SK-N-SH (cell line): ENCODE data around the gene OXCT1. TPM values are rescaled to one million over a fixed set of nuclear protein-coding genes. Genes with fewer than 3 reads are reported as not detected.
A peak's percentile ranks its signal among the peaks of the same experiment; 100 is the strongest.

Source experiments
- CTCF ChIA-PET: fragments of 300-600, 350-600 bp; formaldehyde crosslinking; extraction: SDS; loops from one replicate; lab custom pipeline; 2021; lab: Yijun Ruan, JAX
- POLR2A ChIA-PET: fragments of 350-600 bp; sonication (Branson Sonifier 250); formaldehyde crosslinking; extraction: SDS; loops from one replicate; lab custom pipeline; 2020; ENCODE audit warnings: antibody characterized with exemption, inconsistent platforms; lab: Yijun Ruan, JAX
- DNase-seq: peaks from one replicate; pipeline ENCODE4 v3.0.0; 2012
- H2AFZ ChIP-seq: fragments of 200-600 bp; sonication (generic); 2 replicates; pipeline ENCODE4 v1.8.1; 2016; ENCODE audit warnings: antibody characterized with exemption, mild to moderate bottlenecking, low read depth
- H3F3A ChIP-seq: fragments of 200-600 bp; sonication (generic); replicated peaks from 2 replicates; pipeline ENCODE3; 2016; ENCODE audit warnings: antibody characterized with exemption, mild to moderate bottlenecking; ENCODE audit not compliant: insufficient read depth
- H3K27ac ChIP-seq, 2 experiments: fragments of 200-500 bp in 1 of 2; fragments of 200-600 bp in 1 of 2; sonication (Bioruptor generic) in 1 of 2; sonication (generic), shearing (Covaris generic) in 1 of 2; 2 replicates each; pipeline versions ENCODE4 v1.5.1 to v1.6.1; 2014 to 2016; ENCODE audit warnings: low read depth in 2 of 2, inconsistent platforms in 1 of 2, low read length in 1 of 2, mild to moderate bottlenecking in 1 of 2, mixed read lengths in 1 of 2
- H3K27me3 ChIP-seq: fragments of 200-600 bp; sonication (generic), shearing (Covaris generic); 2 replicates; pipeline ENCODE4 v1.6.1; 2016; ENCODE audit warnings: mixed run types; ENCODE audit not compliant: insufficient read depth
- H3K36me3 ChIP-seq, 2 experiments: fragments of 200-500 bp in 1 of 2; fragments of 200-600 bp in 1 of 2; sonication (Bioruptor generic) in 1 of 2; sonication (generic) in 1 of 2; replicated peaks in 1 of 2; 2 replicates each; pipeline versions ENCODE3 to v1.5.1; 2014 to 2016; ENCODE audit warnings: low read length in 1 of 2, mild to moderate bottlenecking in 1 of 2; ENCODE audit not compliant: insufficient read depth in 2 of 2, control insufficient read depth in 1 of 2
- H3K4me1 ChIP-seq, 2 experiments: fragments of 200-500 bp in 1 of 2; fragments of 200-600 bp in 1 of 2; sonication (Bioruptor generic) in 1 of 2; sonication (generic), shearing (Covaris generic) in 1 of 2; 2 replicates each; pipeline versions ENCODE4 v1.5.1 to v1.6.1; 2014 to 2016; ENCODE audit warnings: low read depth in 1 of 2, low read length in 1 of 2, mixed run types in 1 of 2; ENCODE audit not compliant: insufficient read depth in 2 of 2, control insufficient read depth in 1 of 2
- H3K4me2 ChIP-seq: fragments of 200-600 bp; sonication (generic), shearing (Covaris generic); 2 replicates; pipeline ENCODE4 v1.6.1; 2017; ENCODE audit warnings: mixed run types
- H3K4me3 ChIP-seq, 2 experiments: fragments of 200-500 bp in 1 of 2; fragments of 200-600 bp in 1 of 2; sonication (Bioruptor generic) in 1 of 2; sonication (generic), shearing (Covaris generic) in 1 of 2; 2 replicates each; pipeline versions ENCODE4 v1.5.1 to v1.8.1; 2014 to 2016; ENCODE audit warnings: low read depth in 2 of 2, inconsistent platforms in 1 of 2, low read length in 1 of 2, mild to moderate bottlenecking in 1 of 2, mixed read lengths in 1 of 2, moderate library complexity in 1 of 2
- H3K79me2 ChIP-seq: fragments of 200-600 bp; sonication (generic); 2 replicates; pipeline ENCODE4 v1.8.1; 2017; ENCODE audit warnings: mild to moderate bottlenecking; ENCODE audit not compliant: insufficient read depth
- H3K9ac ChIP-seq: fragments of 200-600 bp; sonication (generic); 2 replicates; pipeline ENCODE4 v1.6.1; 2017; ENCODE audit warnings: mixed run types
- H3K9me2 ChIP-seq: fragments of 200-600 bp; sonication (generic); 2 replicates; pipeline ENCODE4 v1.6.1; 2017; ENCODE audit warnings: mixed run types
- H3K9me3 ChIP-seq: fragments of 200-600 bp; sonication (generic); 2 replicates; pipeline ENCODE4 v1.6.1; 2017; ENCODE audit warnings: mixed run types, mild to moderate bottlenecking, moderate library complexity
- H4K20me1 ChIP-seq: fragments of 200-600 bp; sonication (generic); 2 replicates; pipeline ENCODE4 v1.6.1; 2017; ENCODE audit warnings: mild to moderate bottlenecking, mixed run types; ENCODE audit not compliant: insufficient read depth
- ELF1 ChIP-seq: IDR thresholded peaks from 2 replicates; pipeline ENCODE4 v1.4.0; 2012
- EP300 ChIP-seq, 2 experiments: IDR thresholded peaks; 2 replicates each; pipeline versions ENCODE4 v1.4.0 to v1.6.1; 2012; ENCODE audit warnings: borderline replicate concordance in 1 of 2, low read depth in 1 of 2, low read length in 1 of 2
- EZH2phosphoT487 ChIP-seq: fragments of 200-600 bp; sonication (generic); IDR thresholded peaks from 2 replicates; pipeline ENCODE4 v1.6.1; 2017; ENCODE audit warnings: low read depth, mixed run types, mild to moderate bottlenecking, antibody characterized with exemption, moderate library complexity, borderline replicate concordance
- FOXJ3 ChIP-seq: sonication (generic); formaldehyde crosslinking; IDR thresholded peaks from 2 replicates; pipeline ENCODE4 v1.5.1; 2020; ENCODE audit warnings: mild to moderate bottlenecking, missing genetic modification reagents
- FOXM1 ChIP-seq: IDR thresholded peaks from 2 replicates; pipeline ENCODE4 v1.4.0; 2012; ENCODE audit warnings: low read depth, mild to moderate bottlenecking
- GATA2 ChIP-seq: sonication (generic); formaldehyde crosslinking; IDR thresholded peaks from 2 replicates; pipeline ENCODE4 v1.5.0; 2020; ENCODE audit warnings: mild to moderate bottlenecking, missing genetic modification reagents
- MEF2A ChIP-seq: IDR thresholded peaks from 2 replicates; pipeline ENCODE4 v1.4.0; 2012; ENCODE audit warnings: low read depth, borderline replicate concordance
- MXI1 ChIP-seq: IDR thresholded peaks from 2 replicates; pipeline ENCODE4 v1.6.1; 2012; ENCODE audit warnings: mild to moderate bottlenecking, low read depth, low read length, improper control_type of control experiment
- NRF1 ChIP-seq: IDR thresholded peaks from 2 replicates; pipeline ENCODE4 v1.6.1; 2012; ENCODE audit warnings: low read depth, mild to moderate bottlenecking, low read length
- RAD21 ChIP-seq: IDR thresholded peaks from 2 replicates; pipeline ENCODE4 v1.6.1; 2012; ENCODE audit warnings: mild to moderate bottlenecking, low read length
- RFX5 ChIP-seq: IDR thresholded peaks from 2 replicates; pipeline ENCODE4 v1.6.1; 2012; ENCODE audit warnings: mild to moderate bottlenecking, improper control_type of control experiment, low read length
- RXRA ChIP-seq: IDR thresholded peaks from 2 replicates; pipeline ENCODE4 v1.4.0; 2012; ENCODE audit warnings: low read depth, mild to moderate bottlenecking, borderline replicate concordance
- SIN3A ChIP-seq: IDR thresholded peaks from 2 replicates; pipeline ENCODE4 v1.6.1; 2012; ENCODE audit warnings: low read depth, mild to moderate bottlenecking, low read length, moderate library complexity, borderline replicate concordance
- TCF12 ChIP-seq: IDR thresholded peaks from 2 replicates; pipeline ENCODE4 v1.4.0; 2012
- YY1 ChIP-seq: IDR thresholded peaks from 2 replicates; pipeline ENCODE4 v1.4.0; 2012; ENCODE audit warnings: low read depth, mild to moderate bottlenecking
- WGBS: methylation state at CpG from one replicate; pipeline ENCODE4 v1.1.6; 2017; ENCODE audit warnings: low lambda C conversion rate; 5-methylcytosine and 5-hydroxymethylcytosine counted together
- polyA plus RNA-seq, 3 experiments: library from polyadenylated mRNA; depleted of rRNA; stranded (reverse); fragments of >200 nt; gene quantifications; 2 replicates each; pipeline ENCODE4 v1.2.3, GENCODE V29; 2012
- TF ChIP-seq, protein P1 (sequence below): IDR thresholded peaks from 2 replicates; pipeline ENCODE4 v1.4.0; 2012; ENCODE audit warnings: low read depth, borderline replicate concordance
- TF ChIP-seq, protein P2 (sequence below): fragments of 150-350 bp; IDR thresholded peaks from 2 replicates; pipeline ENCODE4 v1.6.1; 2017; ENCODE audit warnings: antibody characterized with exemption, low read length, low read depth, borderline replicate concordance
- TF ChIP-seq, protein P3 (sequence below): fragments of 150-350 bp; IDR thresholded peaks from 2 replicates; pipeline ENCODE4 v1.6.1; 2016; ENCODE audit warnings: mild to moderate bottlenecking, low read depth, low read length
- TF ChIP-seq, protein P4 (sequence below): IDR thresholded peaks from 2 replicates; pipeline ENCODE4; 2012
- TF ChIP-seq, protein P5 (sequence below): fragments of 200-600 bp; sonication (generic); IDR thresholded peaks from 2 replicates; pipeline ENCODE4 v1.6.1; 2017; ENCODE audit warnings: antibody characterized with exemption, mild to moderate bottlenecking, moderate library complexity
- TF ChIP-seq, protein P6 (sequence below): IDR thresholded peaks from 2 replicates; pipeline ENCODE4 v1.4.0; 2012; ENCODE audit warnings: low read depth

The OXCT1 gene
- polyA plus RNA-seq, 1 of the 3 experiments (the other 2 are of a cell fraction), result 11.7 TPM

DNA sequence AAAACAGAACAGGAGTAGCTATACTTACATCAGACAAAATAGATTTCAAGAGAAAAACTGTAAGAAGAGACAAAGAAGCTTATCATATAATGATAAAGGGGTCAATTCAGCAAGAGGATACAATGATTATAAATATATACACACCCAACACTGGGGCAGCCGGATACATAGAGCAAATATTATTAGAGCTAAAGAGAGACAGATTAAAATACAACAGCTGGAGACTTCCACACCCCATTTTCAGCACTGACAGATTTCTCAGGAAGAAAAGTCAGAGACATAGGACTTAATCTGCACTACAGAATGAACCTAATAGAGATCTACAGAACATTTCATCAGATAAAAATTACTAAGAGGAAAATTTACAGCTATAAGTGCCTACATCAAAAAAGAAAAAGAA, 35.7 kb downstream of the OXCT1 start:
- TF ChIP-seq GATA2 (CRISPR knock-in tag), result no peak
- no peak for TF ChIP-seq EZH2phosphoT487
- no peak for TF ChIP-seq NRF1
- TF ChIP-seq ELF1, result no peak
- no peak for TF ChIP-seq RFX5
- TF ChIP-seq TCF12, result no peak
- TF ChIP-seq, protein P1, sequence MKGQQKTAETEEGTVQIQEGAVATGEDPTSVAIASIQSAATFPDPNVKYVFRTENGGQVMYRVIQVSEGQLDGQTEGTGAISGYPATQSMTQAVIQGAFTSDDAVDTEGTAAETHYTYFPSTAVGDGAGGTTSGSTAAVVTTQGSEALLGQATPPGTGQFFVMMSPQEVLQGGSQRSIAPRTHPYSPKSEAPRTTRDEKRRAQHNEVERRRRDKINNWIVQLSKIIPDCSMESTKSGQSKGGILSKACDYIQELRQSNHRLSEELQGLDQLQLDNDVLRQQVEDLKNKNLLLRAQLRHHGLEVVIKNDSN, result no peak
- CTCF ChIA-PET, result interaction anchor here (1.0 to 1.5 kb wide), 4 partner anchors 9 to 139 kb away, joined by 3 to 6 read pairs (median 4); no protein-coding TSS in a partner anchor

DNA sequence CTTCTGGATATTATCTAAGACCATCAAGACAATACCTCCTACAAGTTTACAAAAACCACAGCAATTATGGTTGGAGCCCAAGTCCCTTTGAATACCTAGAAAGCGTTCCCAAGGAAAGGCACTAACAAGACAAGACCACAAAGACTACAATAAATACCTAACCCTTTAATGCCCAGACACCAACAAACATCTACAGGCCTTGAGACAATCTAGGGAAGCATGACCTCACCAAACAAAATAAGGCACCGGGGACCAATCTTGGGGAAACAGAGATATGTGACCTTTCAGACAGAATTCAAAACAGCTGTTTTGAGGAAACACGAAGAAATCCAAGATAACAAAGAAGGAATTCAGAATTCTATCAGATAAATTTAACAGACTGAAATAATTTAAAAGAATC, 37.8 kb downstream of the OXCT1 start:
- H3K4me3 ChIP-seq, result no peak overlapping the region
- H4K20me1 ChIP-seq, result no peaks in the 10 kb centered on the region
- H3K9me2 ChIP-seq, result no peaks in the 10 kb centered on the region
- H3K27ac ChIP-seq, result no peak overlapping the region
- no peak overlapping the region for H2AFZ ChIP-seq
- H3F3A ChIP-seq, result peaks cover 7% of the 10 kb centered on the region
- no peak for DNase-seq
- TF ChIP-seq FOXM1 (no peak), MEF2A (no peak), SIN3A (no peak), YY1 (no peak), FOXJ3 (no peak), GATA2 (CRISPR knock-in tag) (no peak), RAD21 (no peak), TCF12 (no peak), MXI1 (no peak), EP300 (IDR thresholded peaks at IDR 0.05; ENCODE audit: borderline replicate concordance in 1 of 2, low read depth in 1 of 2, low read length in 1 of 2) (no peak), NRF1 (no peak), ELF1 (no peak), RXRA (no peak)
- TF ChIP-seq, protein P2, sequence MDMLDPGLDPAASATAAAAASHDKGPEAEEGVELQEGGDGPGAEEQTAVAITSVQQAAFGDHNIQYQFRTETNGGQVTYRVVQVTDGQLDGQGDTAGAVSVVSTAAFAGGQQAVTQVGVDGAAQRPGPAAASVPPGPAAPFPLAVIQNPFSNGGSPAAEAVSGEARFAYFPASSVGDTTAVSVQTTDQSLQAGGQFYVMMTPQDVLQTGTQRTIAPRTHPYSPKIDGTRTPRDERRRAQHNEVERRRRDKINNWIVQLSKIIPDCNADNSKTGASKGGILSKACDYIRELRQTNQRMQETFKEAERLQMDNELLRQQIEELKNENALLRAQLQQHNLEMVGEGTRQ, result no peak
- TF ChIP-seq, protein P3, sequence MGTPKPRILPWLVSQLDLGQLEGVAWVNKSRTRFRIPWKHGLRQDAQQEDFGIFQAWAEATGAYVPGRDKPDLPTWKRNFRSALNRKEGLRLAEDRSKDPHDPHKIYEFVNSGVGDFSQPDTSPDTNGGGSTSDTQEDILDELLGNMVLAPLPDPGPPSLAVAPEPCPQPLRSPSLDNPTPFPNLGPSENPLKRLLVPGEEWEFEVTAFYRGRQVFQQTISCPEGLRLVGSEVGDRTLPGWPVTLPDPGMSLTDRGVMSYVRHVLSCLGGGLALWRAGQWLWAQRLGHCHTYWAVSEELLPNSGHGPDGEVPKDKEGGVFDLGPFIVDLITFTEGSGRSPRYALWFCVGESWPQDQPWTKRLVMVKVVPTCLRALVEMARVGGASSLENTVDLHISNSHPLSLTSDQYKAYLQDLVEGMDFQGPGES, result no peak
- TF ChIP-seq, protein P4, sequence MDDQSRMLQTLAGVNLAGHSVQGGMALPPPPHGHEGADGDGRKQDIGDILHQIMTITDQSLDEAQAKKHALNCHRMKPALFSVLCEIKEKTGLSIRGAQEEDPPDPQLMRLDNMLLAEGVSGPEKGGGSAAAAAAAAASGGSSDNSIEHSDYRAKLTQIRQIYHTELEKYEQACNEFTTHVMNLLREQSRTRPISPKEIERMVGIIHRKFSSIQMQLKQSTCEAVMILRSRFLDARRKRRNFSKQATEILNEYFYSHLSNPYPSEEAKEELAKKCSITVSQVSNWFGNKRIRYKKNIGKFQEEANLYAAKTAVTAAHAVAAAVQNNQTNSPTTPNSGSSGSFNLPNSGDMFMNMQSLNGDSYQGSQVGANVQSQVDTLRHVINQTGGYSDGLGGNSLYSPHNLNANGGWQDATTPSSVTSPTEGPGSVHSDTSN, result no peak
- TF ChIP-seq, protein P5, sequence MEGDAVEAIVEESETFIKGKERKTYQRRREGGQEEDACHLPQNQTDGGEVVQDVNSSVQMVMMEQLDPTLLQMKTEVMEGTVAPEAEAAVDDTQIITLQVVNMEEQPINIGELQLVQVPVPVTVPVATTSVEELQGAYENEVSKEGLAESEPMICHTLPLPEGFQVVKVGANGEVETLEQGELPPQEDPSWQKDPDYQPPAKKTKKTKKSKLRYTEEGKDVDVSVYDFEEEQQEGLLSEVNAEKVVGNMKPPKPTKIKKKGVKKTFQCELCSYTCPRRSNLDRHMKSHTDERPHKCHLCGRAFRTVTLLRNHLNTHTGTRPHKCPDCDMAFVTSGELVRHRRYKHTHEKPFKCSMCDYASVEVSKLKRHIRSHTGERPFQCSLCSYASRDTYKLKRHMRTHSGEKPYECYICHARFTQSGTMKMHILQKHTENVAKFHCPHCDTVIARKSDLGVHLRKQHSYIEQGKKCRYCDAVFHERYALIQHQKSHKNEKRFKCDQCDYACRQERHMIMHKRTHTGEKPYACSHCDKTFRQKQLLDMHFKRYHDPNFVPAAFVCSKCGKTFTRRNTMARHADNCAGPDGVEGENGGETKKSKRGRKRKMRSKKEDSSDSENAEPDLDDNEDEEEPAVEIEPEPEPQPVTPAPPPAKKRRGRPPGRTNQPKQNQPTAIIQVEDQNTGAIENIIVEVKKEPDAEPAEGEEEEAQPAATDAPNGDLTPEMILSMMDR, result no peak
- TF ChIP-seq, protein P6, sequence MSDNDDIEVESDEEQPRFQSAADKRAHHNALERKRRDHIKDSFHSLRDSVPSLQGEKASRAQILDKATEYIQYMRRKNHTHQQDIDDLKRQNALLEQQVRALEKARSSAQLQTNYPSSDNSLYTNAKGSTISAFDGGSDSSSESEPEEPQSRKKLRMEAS, result no peak
- H3K9ac ChIP-seq, result no peak overlapping the region
- H3K27me3 ChIP-seq, result no peaks in the 10 kb centered on the region
- POLR2A ChIA-PET, result no interaction called here
- H3K79me2 ChIP-seq, result no peaks in the 10 kb centered on the region
- peaks cover 19 to 25% of the 10 kb centered on the region in 2 experiments for H3K36me3 ChIP-seq
- H3K4me2 ChIP-seq, result no peak overlapping the region
- no peaks in the 10 kb centered on the region for H3K9me3 ChIP-seq
- CTCF ChIA-PET, result interaction anchor here (1.1 kb wide), 1 partner anchor 10 kb away, joined by 3 read pairs; no protein-coding TSS in a partner anchor
- H3K4me1 ChIP-seq, result peaks cover 0 to 9% of the 10 kb centered on the region in 2 experiments; a peak in 2 of 4 replicates
- WGBS, result 69% methylated on average over 3 of the region's 3 CpGs

More for the DNA sequence above, 35.7 kb downstream of the OXCT1 start:
- no peaks in the 10 kb centered on the region for H3K9me2 ChIP-seq
- POLR2A ChIA-PET, result no interaction called here
- 0 out of 4 replicates have a peak overlapping the region, but pooled peaks of 1 of the 2 experiments have one; percentile 11 for H3K27ac ChIP-seq
- DNase-seq, result no peak
- no peaks in the 10 kb centered on the region for H3K79me2 ChIP-seq
- no peaks in the 10 kb centered on the region for H4K20me1 ChIP-seq
- peaks cover 7% of the 10 kb centered on the region for H3F3A ChIP-seq
- no peak overlapping the region for H2AFZ ChIP-seq
- 96% methylated on average over 1 of the region's 1 CpG for WGBS
- H3K4me2 ChIP-seq, result no peak overlapping the region
- H3K36me3 ChIP-seq, result peaks cover 17 to 25% of the 10 kb centered on the region in 2 experiments
- H3K9ac ChIP-seq, result no peak overlapping the region
- no peaks in the 10 kb centered on the region for H3K9me3 ChIP-seq
- H3K27me3 ChIP-seq, result no peaks in the 10 kb centered on the region
- H3K4me3 ChIP-seq, result no peak overlapping the region
- peaks cover 0 to 9% of the 10 kb centered on the region in 2 experiments; a peak in 2 of 4 replicates for H3K4me1 ChIP-seq
